Activated CD8-positive, alpha-beta T cell treated with anti-CD3 and anti-CD28 coated beads for 36 hours (primary cell): Measurements from ENCODE around the gene CACNB2. TPM values are rescaled to one million over a fixed set of nuclear protein-coding genes. Genes with fewer than 3 reads are reported as not detected.

Source experiments
- ATAC-seq: fragments of 200-7000 bp; cut with Tn5 transposase; one replicate; pipeline ENCODE4 v1.10.0; 2021; ENCODE audit warnings: mild to moderate bottlenecking, moderate library complexity
- CTCF ChIA-PET: fragments of 350-600 bp; sonication (Branson Sonifier 250); formaldehyde crosslinking; loops from one replicate; lab custom pipeline; 2021; ENCODE audit warnings: antibody characterized with exemption; lab: Charles Lee
- POLR2A ChIA-PET: fragments of 350-600 bp; sonication (Branson Sonifier 250); formaldehyde crosslinking; loops from one replicate; lab custom pipeline; 2021; ENCODE audit warnings: antibody characterized with exemption; lab: Charles Lee
- DNase-seq: peaks from one replicate; pipeline ENCODE4 v3.0.0-alpha.2; 2020
- H3K27ac Mint-ChIP-seq: one replicate; pipeline ENCODE4 v1.8.0; 2021; ENCODE audit warnings: mild to moderate bottlenecking, mixed read lengths
- H3K27me3 Mint-ChIP-seq: one replicate; pipeline ENCODE4 v1.8.0; 2021; ENCODE audit warnings: mixed read lengths
- H3K36me3 Mint-ChIP-seq: one replicate; pipeline ENCODE4 v1.8.0; 2021; ENCODE audit warnings: low read depth, mixed read lengths
- H3K4me1 Mint-ChIP-seq: one replicate; pipeline ENCODE4 v1.8.0; 2021; ENCODE audit warnings: low read depth, mixed read lengths
- H3K4me3 Mint-ChIP-seq: one replicate; pipeline ENCODE4 v1.8.0; 2021; ENCODE audit warnings: mild to moderate bottlenecking, moderate library complexity, mixed read lengths
- H3K9me3 Mint-ChIP-seq: one replicate; pipeline ENCODE4 v1.8.0; 2021; ENCODE audit warnings: mixed read lengths
- CTCF ChIP-seq: fragments of 200-600 bp; IDR thresholded peaks from one replicate; pipeline ENCODE4 v1.8.0; 2022; ENCODE audit warnings: antibody characterized with exemption, mild to moderate bottlenecking
- intact Hi-C: fragments of 100-400 bp; cut with micrococcal nuclease; formaldehyde crosslinking; loops from one replicate; pipeline ENCODE4 v1.10.0; 2022
- total RNA-seq, 2 experiments: library from RNA; stranded (reverse); gene quantifications; one replicate each; pipeline ENCODE4 v1.2.3, GENCODE V29; 2021

Gene CACNB2
- total RNA-seq, 2 experiments from 2014 or later = not detected

GRCh38 chr10:18197706-18198105 is 57.5 kb downstream of the CACNB2 start:
- ATAC-seq (no peak), DNase-seq (no peak)
- H3K4me1 Mint-ChIP-seq = no peaks in the 10 kb centered on the region
- H3K27ac Mint-ChIP-seq = no peak overlapping the region
- POLR2A ChIA-PET = no interaction called here
- no peak overlapping the region for H3K4me3 Mint-ChIP-seq
- H3K9me3 Mint-ChIP-seq = no peaks in the 10 kb centered on the region
- H3K36me3 Mint-ChIP-seq = no peaks in the 10 kb centered on the region
- TF ChIP-seq CTCF = no peak
- no peaks in the 10 kb centered on the region for H3K27me3 Mint-ChIP-seq
- CTCF ChIA-PET = no interaction called here
- intact Hi-C loops = no loop called here

- Mint-ChIP-seq H3K4me3 (no peak overlapping the region), H3K4me1 (peaks cover 5% of the 10 kb centered on the region), H3K27me3 (no peaks in the 10 kb centered on the region), H3K9me3 (no peaks in the 10 kb centered on the region), H3K27ac (no peak overlapping the region), H3K36me3 (no peaks in the 10 kb centered on the region)
- TF ChIP-seq CTCF = no peak
- ATAC-seq = no peak
- no peak for DNase-seq
- CTCF ChIA-PET = no interaction called here
- POLR2A ChIA-PET = no interaction called here
- intact Hi-C loops = no loop called here
Observed at GRCh38 chr10:18201877-18202276, 61.7 kb downstream of the CACNB2 start.

- no peak for DNase-seq
- no peaks in the 10 kb centered on the region for H3K9me3 Mint-ChIP-seq
- H3K4me3 Mint-ChIP-seq = no peak overlapping the region
- ChIA-PET CTCF (no interaction called here), POLR2A (no interaction called here)
- H3K27ac Mint-ChIP-seq = no peak overlapping the region
- no peak for ATAC-seq
- TF ChIP-seq CTCF = no peak
- H3K4me1 Mint-ChIP-seq = peaks cover 5% of the 10 kb centered on the region
- intact Hi-C loops = no loop called here
- no peaks in the 10 kb centered on the region for H3K27me3 Mint-ChIP-seq
- H3K36me3 Mint-ChIP-seq = no peaks in the 10 kb centered on the region
Observed at GRCh38 chr10:18202680-18203460, 62.6 kb downstream of the CACNB2 start.

- Mint-ChIP-seq H3K4me3 (no peak overlapping the region), H3K27ac (no peak overlapping the region), H3K9me3 (no peaks in the 10 kb centered on the region), H3K27me3 (no peaks in the 10 kb centered on the region), H3K36me3 (no peaks in the 10 kb centered on the region), H3K4me1 (peaks cover 5% of the 10 kb centered on the region)
- DNase-seq = no peak
- intact Hi-C loops = no loop called here
- no peak for TF ChIP-seq CTCF
- POLR2A ChIA-PET = no interaction called here
- CTCF ChIA-PET = no interaction called here
- no peak for ATAC-seq
Observed at GRCh38 chr10:18203471-18203870, 63.2 kb downstream of the CACNB2 start.

- DNase-seq = no peak
- intact Hi-C loops = no loop called here
- H3K27me3 Mint-ChIP-seq = no peaks in the 10 kb centered on the region
- no peak for ATAC-seq
- CTCF ChIA-PET = no interaction called here
- H3K9me3 Mint-ChIP-seq = no peaks in the 10 kb centered on the region
- POLR2A ChIA-PET = no interaction called here
- no peak overlapping the region for H3K27ac Mint-ChIP-seq
- no peak for TF ChIP-seq CTCF
- H3K36me3 Mint-ChIP-seq = no peaks in the 10 kb centered on the region
- no peak overlapping the region for H3K4me3 Mint-ChIP-seq
- H3K4me1 Mint-ChIP-seq = peaks cover 5% of the 10 kb centered on the region
Observed at GRCh38 chr10:18204039-18204835, 64.0 kb downstream of the CACNB2 start.
